ENCODE results near the gene FOXJ3. TPM values are rescaled to one million over a fixed set of nuclear protein-coding genes. Genes with fewer than 3 reads are reported as not detected.

Gene FOXJ3
- total RNA-seq, 1 experiment from 2014 or later = 79.1 TPM

DNA sequence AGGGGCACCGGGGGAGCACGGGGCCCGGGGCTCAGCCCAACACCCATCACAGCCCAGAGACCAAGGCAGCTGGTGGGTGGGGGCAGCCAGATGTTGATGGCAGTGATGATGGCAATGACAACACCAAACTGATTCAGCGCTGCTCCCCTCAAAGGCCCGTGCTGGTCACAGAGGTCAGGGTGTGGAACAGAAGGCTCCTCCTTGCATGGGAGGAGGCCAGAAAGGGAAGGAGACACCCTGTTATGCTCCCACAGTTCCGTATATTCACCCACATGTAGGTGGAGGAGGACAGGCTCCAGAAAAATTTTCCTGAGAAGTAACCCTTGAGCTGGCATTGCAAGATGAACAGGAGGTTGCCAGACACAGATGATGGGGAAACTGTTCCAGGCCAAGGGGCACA, 181.4 kb downstream of the FOXJ3 start:
- Histone ChIP-seq H3K27me3 (no peaks in the 10 kb centered on the region), H3K4me3 (no peak overlapping the region), H3K9me3 (replicated peaks) (no peaks in the 10 kb centered on the region), H3K4me1 (no peaks in the 10 kb centered on the region), H3K27ac (no peak overlapping the region), H3K36me3 (no peaks in the 10 kb centered on the region)
- DNase-seq = no peak

- H3K36me3 ChIP-seq = no peaks in the 10 kb centered on the region
- H3K9me3 ChIP-seq (replicated peaks) = no peaks in the 10 kb centered on the region
- H3K4me1 ChIP-seq = no peaks in the 10 kb centered on the region
- no peaks in the 10 kb centered on the region for H3K27me3 ChIP-seq
- no peak within 1 kb of the TSS for H3K27ac ChIP-seq
- DNase-seq = no peak
- no peak within 1 kb of the TSS for H3K4me3 ChIP-seq
Observed at GRCh38 chr1:42152907-42153600, 182.0 kb downstream of the FOXJ3 start, which contains the start of gene GUCA2B. Gene GUCA2B (plus strand): TSS chr1:42153410. CDS start chr1:42153451, 41 bp downstream.

- DNase-seq = no peak
- H3K27ac ChIP-seq = no peak overlapping the region
- no peaks in the 10 kb centered on the region for H3K9me3 ChIP-seq (replicated peaks)
- H3K4me1 ChIP-seq = no peaks in the 10 kb centered on the region
- H3K27me3 ChIP-seq = no peaks in the 10 kb centered on the region
- no peak overlapping the region for H3K4me3 ChIP-seq
- no peaks in the 10 kb centered on the region for H3K36me3 ChIP-seq
Observed at GRCh38 chr1:42152119-42152518, 182.9 kb downstream of the FOXJ3 start.

GRCh38 chr1:42150651-42151050, 184.4 kb downstream of the FOXJ3 start:
- Histone ChIP-seq H3K4me3 (no peak overlapping the region), H3K27me3 (no peaks in the 10 kb centered on the region), H3K9me3 (replicated peaks) (no peaks in the 10 kb centered on the region), H3K4me1 (no peaks in the 10 kb centered on the region; the same call in 1 of the 2 replicates), H3K27ac (no peak overlapping the region), H3K36me3 (no peaks in the 10 kb centered on the region)
- no peak for DNase-seq

- H3K4me1 ChIP-seq = peaks cover 24% of the 10 kb centered on the region
- no peak overlapping the region for H3K27ac ChIP-seq
- DNase-seq = no peak
- no peaks in the 10 kb centered on the region for H3K9me3 ChIP-seq (replicated peaks)
- H3K27me3 ChIP-seq = no peaks in the 10 kb centered on the region
- H3K36me3 ChIP-seq = no peaks in the 10 kb centered on the region
- no peak overlapping the region for H3K4me3 ChIP-seq
Observed at GRCh38 chr1:42148166-42148565, 186.9 kb downstream of the FOXJ3 start.

DNA sequence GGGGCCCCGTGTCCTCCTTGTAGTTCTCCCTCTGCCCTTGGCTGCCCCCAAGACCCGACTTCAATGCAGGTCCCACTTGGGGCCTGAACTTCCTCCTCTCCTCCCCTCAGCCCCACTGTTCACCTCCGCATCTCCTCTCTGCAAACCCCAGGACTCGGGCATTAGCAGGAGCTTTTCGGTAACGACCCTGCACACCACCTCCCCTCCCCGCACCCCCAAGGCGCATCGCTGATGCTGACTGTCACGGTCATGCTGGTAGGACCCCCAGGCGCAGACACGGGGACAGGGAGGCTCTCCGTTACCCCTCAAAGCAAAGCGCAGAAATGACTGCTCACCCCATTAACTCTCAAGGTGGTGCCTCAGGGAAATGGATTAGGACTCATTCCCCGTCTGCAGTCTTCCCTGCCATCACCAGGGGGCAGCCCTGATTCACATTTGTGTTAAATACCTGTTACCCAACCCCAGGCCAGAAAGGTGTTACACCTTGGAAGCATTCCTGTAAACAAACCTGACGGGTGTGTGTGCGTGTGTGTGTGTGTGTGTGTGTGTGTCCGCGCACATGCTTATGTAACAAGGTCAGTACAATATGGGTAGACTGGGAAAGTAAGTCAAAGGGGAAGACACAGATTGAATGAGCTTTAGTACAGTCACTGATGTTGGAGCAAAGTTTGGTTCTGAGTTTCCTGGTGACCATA, 188.3 kb downstream of the FOXJ3 start:
- Histone ChIP-seq H3K36me3 (no peaks in the 10 kb centered on the region), H3K27me3 (no peaks in the 10 kb centered on the region), H3K27ac (no peak overlapping the region), H3K4me3 (no peak overlapping the region), H3K9me3 (replicated peaks) (no peaks in the 10 kb centered on the region), H3K4me1 (peaks cover 25% of the 10 kb centered on the region)
- DNase-seq = peak; percentile 65 to 82

DNA sequence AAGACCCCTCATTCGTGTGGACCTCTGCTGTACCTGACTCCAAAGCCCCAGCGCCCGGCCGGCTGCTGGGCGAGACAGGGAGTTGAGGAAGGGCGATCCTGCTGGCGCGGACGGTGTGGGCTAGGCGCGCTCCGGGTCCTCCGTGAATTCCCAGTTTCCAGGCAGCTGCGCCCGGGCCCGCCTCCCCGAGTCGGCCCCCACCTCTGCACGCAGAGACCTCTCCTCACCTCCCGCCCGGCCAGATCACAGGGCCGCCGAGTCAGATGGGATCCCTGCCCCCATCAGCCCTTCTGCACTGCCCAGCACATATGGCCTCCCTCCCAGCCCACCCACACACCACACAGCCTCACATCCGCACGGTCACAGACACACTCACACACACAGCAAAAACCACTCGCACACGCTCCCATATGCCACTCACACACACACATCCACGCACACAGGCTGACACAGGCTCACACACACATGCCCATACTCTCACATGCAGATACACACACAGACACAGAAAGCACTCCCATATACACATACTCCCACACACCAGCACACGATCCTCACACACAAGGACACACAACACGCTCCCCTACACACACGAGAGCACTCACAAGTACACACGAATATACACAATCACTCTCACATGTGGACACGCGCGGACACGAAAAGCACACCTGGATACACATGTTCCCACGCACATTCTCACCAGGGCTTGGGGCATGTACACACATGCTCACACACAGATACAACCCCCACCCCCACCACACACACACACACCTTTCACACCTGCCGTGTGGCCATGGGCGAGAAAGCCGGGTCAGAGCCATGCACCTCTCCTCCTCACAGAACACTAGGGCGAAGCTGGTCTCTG, 189.0 kb downstream of the FOXJ3 start:
- no peaks in the 10 kb centered on the region for H3K27me3 ChIP-seq
- no peak for DNase-seq

DNA sequence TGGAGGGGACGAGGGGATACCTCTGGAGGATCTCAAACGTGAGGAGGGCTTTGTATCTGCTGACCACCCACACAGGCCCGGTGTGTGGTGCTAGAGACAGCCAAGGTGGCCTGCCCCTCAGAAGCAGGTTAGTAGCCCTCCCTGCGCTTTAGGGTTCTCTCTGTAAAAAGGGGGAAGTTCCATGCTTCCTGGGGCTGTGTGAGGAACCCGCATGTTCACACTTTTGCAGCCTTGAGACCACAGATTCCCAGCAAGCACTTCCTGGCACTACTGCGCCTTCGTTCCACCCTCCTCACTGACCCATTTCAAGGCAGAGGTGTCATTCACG, 189.7 kb downstream of the FOXJ3 start:
- Histone ChIP-seq H3K9me3 (replicated peaks) (no peaks in the 10 kb centered on the region), H3K4me1 (peaks cover 25% of the 10 kb centered on the region), H3K4me3 (no peak overlapping the region), H3K27ac (peak overlapping the region; percentile 55), H3K27me3 (no peaks in the 10 kb centered on the region), H3K36me3 (no peaks in the 10 kb centered on the region)
- DNase-seq = no peak

More for the DNA sequence above, 189.0 kb downstream of the FOXJ3 start:
- Histone ChIP-seq H3K9me3 (replicated peaks) (no peaks in the 10 kb centered on the region), H3K27ac (no peak overlapping the region), H3K4me1 (peaks cover 25% of the 10 kb centered on the region), H3K36me3 (no peaks in the 10 kb centered on the region), H3K4me3 (no peak overlapping the region)

DNA sequence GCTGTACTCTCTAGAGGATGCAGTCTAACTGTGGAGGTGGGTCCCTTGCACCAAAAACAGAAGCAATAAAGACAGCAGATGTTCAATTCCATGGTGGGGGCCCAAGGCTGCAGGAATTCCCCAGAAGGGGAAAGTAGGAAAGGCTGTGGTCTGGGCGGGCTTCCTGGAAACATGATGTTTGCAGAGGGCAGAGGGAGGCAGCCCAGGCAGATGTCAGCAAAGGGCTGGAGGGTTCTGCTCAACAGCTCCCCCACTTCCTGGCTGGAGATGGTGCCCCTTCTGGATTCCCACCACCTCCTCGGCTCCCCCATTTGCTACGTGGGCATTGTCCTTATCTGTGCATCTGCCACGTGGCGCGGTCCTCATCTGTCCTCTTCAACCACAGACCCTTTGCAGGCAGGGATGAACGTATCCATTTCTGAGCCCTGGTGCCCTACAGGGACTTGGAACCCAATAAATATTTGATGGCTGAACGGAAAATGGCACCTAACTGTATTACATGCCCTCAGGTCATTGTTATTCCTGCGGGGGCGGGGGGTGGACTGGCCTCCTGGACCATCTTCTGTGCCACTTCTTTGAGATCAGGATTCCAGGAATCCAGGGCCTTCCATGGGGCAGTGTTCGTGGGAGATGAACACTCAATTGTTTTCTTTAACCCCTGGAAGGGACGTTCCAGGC, 190.2 kb downstream of the FOXJ3 start:
- Histone ChIP-seq H3K36me3 (no peaks in the 10 kb centered on the region), H3K9me3 (replicated peaks) (no peaks in the 10 kb centered on the region), H3K4me3 (no peak overlapping the region), H3K27me3 (no peaks in the 10 kb centered on the region), H3K4me1 (peaks cover 25% of the 10 kb centered on the region), H3K27ac (peak overlapping the region; percentile 55)
- peak; percentile 80 for DNase-seq

GRCh38 chr1:42143896-42144710, 190.9 kb downstream of the FOXJ3 start:
- Histone ChIP-seq H3K4me3 (peak overlapping the region; percentile 8), H3K9me3 (replicated peaks) (no peaks in the 10 kb centered on the region), H3K4me1 (peaks cover 25% of the 10 kb centered on the region), H3K27ac (peak overlapping the region; percentile 55), H3K36me3 (no peaks in the 10 kb centered on the region), H3K27me3 (no peaks in the 10 kb centered on the region)
- DNase-seq = peak; percentile 86 to 89

GRCh38 chr1:42142894-42143675, 191.9 kb downstream of the FOXJ3 start:
- H3K27ac ChIP-seq = no peak overlapping the region
- no peaks in the 10 kb centered on the region for H3K9me3 ChIP-seq (replicated peaks)
- peak; percentile 47 to 59 for DNase-seq
- H3K4me3 ChIP-seq = no peak overlapping the region
- peaks cover 25% of the 10 kb centered on the region for H3K4me1 ChIP-seq
- no peaks in the 10 kb centered on the region for H3K36me3 ChIP-seq
- H3K27me3 ChIP-seq = no peaks in the 10 kb centered on the region

DNA sequence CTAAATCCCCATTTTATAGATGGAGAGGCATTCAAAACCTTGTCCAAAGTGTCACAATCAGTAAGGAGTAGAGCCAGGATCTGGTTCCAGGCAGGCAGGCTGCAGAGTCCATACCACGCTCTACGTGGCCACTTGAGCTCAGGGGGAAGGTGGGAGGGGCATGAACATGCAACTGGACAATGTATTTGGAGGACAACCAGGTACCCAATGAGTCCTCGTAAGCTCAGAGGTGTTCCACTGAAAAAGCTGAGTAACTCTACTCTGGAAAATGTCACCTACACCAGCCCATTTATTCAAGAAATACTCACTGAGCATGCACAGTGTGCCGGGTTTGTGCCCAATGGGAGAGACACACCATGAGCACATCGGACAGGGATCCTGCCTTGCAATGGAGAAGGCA, 193.1 kb downstream of the FOXJ3 start:
- Histone ChIP-seq H3K4me1 (peaks cover 25% of the 10 kb centered on the region), H3K9me3 (replicated peaks) (no peaks in the 10 kb centered on the region), H3K36me3 (no peaks in the 10 kb centered on the region), H3K27ac (no peak overlapping the region), H3K27me3 (no peaks in the 10 kb centered on the region), H3K4me3 (no peak overlapping the region)
- DNase-seq = no peak

DNA sequence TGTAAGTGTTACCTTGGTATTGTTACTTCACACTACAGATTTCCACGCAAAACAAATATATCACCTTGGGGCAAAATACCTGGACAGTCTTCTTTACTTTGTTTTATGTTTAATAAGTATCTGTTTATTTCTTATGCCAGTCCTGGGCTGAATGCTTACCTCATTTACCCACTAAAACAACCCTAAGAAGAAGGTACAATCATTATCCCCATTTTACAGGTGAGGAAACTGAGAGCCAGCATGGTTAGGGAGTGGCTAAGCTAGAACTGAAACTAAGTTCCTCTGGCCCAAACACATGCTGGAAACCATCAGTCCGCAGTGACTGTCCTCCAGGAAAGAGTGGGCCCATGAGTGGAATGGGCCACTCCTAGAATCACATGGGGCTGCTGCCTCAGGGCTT, 194.8 kb downstream of the FOXJ3 start:
- Histone ChIP-seq H3K9me3 (replicated peaks) (no peaks in the 10 kb centered on the region), H3K27ac (no peak overlapping the region), H3K4me1 (peaks cover 21% of the 10 kb centered on the region), H3K4me3 (no peak overlapping the region), H3K36me3 (no peaks in the 10 kb centered on the region), H3K27me3 (no peaks in the 10 kb centered on the region)
- no peak for DNase-seq
